GM12878 (cell line): ENCODE results near the gene MYO1H. TPM values are rescaled to one million over a fixed set of nuclear protein-coding genes. Genes with fewer than 3 reads are reported as not detected.
"Not testable (repeated sequence)": the region's sequence is repeated elsewhere in the genome, so short reads cannot be mapped to it uniquely, and the experiment has no call there.

Source experiments
- ATAC-seq: fragments of 200-7000 bp; cut with Tn5 transposase; 3 replicates; pipeline ENCODE4 v1.9.1; 2020; ENCODE audit warnings: mild to moderate bottlenecking, moderate library complexity
- BruUV-seq: library from RNA; stranded (reverse); fragments of 400-500 nt; replicated peaks from 2 replicates; lab custom pipeline; 2021; lab: Mats Ljungman, UMichigan
- CTCF ChIA-PET: fragments of 300-600 bp; sonication (Branson Sonifier 250); formaldehyde crosslinking; extraction: SDS; loops from one replicate; lab custom pipeline; 2021; ENCODE audit warnings: inconsistent platforms; lab: Yijun Ruan, JAX
- POLR2A ChIA-PET: fragments of 350-600 bp; formaldehyde crosslinking; extraction: SDS; loops from one replicate; lab custom pipeline; 2021; ENCODE audit warnings: inconsistent platforms; lab: Charles Lee
- RAD21 ChIA-PET: fragments of 300-600 bp; sonication (Branson Sonifier 250); formaldehyde crosslinking; loops from one replicate; lab custom pipeline; 2023; ENCODE audit warnings: antibody characterized with exemption; ENCODE audit not compliant: unreplicated experiment; lab: Charles Lee
- SMC1A ChIA-PET: fragments of 300-600 bp; sonication (Branson Sonifier 250); formaldehyde crosslinking; loops from one replicate; lab custom pipeline; 2023; ENCODE audit not compliant: unreplicated experiment, uncharacterized antibody; lab: Charles Lee
- DNase-seq: peaks from one replicate; pipeline ENCODE4 v3.0.0-alpha.2; 2011; ENCODE audit warnings: low read depth, low spot score
- FAIRE-seq: peaks from 3 replicates; lab custom pipeline; 2011; peaks lifted over from hg19 to GRCh38; lab: Jason Lieb, UNC
- H2AFZ ChIP-seq: 2 replicates; pipeline ENCODE4 v1.6.0; 2011; ENCODE audit warnings: low read depth, low read length, control low read depth; ENCODE audit not compliant: control insufficient read depth
- H3K27ac ChIP-seq: 2 replicates; pipeline ENCODE4 v1.5.1; 2011; ENCODE audit warnings: control low read depth; ENCODE audit not compliant: control insufficient read depth, insufficient read depth
- H3K27me3 ChIP-seq, 2 experiments: replicated peaks in 1 of 2; 2 replicates each; pipeline versions ENCODE4 v1.6.0 to v1.6.1; 2011; ENCODE audit warnings: low read length in 1 of 2; ENCODE audit not compliant: control insufficient read depth in 2 of 2, insufficient read depth in 2 of 2
- H3K36me3 ChIP-seq, 2 experiments: 2 replicates each; pipeline ENCODE4 v1.5.1; 2011; ENCODE audit warnings: low read length in 1 of 2; ENCODE audit not compliant: control insufficient read depth in 2 of 2, insufficient read depth in 2 of 2
- H3K4me1 ChIP-seq: 2 replicates; pipeline ENCODE4 v1.6.1; 2011; ENCODE audit warnings: mild to moderate bottlenecking, low read length, moderate library complexity, mixed read lengths; ENCODE audit not compliant: control insufficient read depth, insufficient read depth
- H3K4me2 ChIP-seq: 2 replicates; pipeline ENCODE4 v1.6.0; 2011; ENCODE audit warnings: control low read depth; ENCODE audit not compliant: control insufficient read depth, insufficient read depth
- H3K4me3 ChIP-seq: fragments of 200-600 bp; sonication (generic); 2 replicates; pipeline ENCODE4 v1.5.1; 2016
- H3K79me2 ChIP-seq: 2 replicates; pipeline ENCODE4 v1.6.0; 2011; ENCODE audit warnings: low read length; ENCODE audit not compliant: control insufficient read depth, insufficient read depth
- H3K9ac ChIP-seq: 2 replicates; pipeline ENCODE4 v1.8.0; 2011; ENCODE audit warnings: low read length, control low read depth, mixed read lengths; ENCODE audit not compliant: control insufficient read depth, insufficient read depth
- H3K9me3 ChIP-seq: replicated peaks from 3 replicates; pipeline ENCODE4 v1.5.1; 2011; ENCODE audit warnings: mild to moderate bottlenecking, low read length; ENCODE audit not compliant: control insufficient read depth, insufficient read depth
- H4K20me1 ChIP-seq: 2 replicates; pipeline ENCODE4 v1.6.0; 2011; ENCODE audit not compliant: control insufficient read depth, insufficient read depth
- EZH2 ChIP-seq: IDR thresholded peaks from 2 replicates; pipeline ENCODE4 v1.6.1; 2012; ENCODE audit warnings: low read depth, mild to moderate bottlenecking, control low read depth, inconsistent platforms, low read length, borderline replicate concordance; ENCODE audit not compliant: control insufficient read depth
- KAT2A ChIP-seq: conservative IDR thresholded peaks from 2 replicates; pipeline ENCODE4 v1.6.1; 2011; ENCODE audit warnings: low read depth, low read length; ENCODE audit not compliant: control insufficient read depth
- SUZ12 ChIP-seq: fragments of 200-600 bp; sonication (generic); IDR thresholded peaks from one replicate; pipeline ENCODE4 v1.6.1; 2018; ENCODE audit warnings: antibody characterized with exemption, mild to moderate bottlenecking; ENCODE audit not compliant: unreplicated experiment
- WGBS: methylation state at CpG from one replicate; pipeline ENCODE4 v1.1.6; 2016; ENCODE audit warnings: low lambda C conversion rate; ENCODE audit not compliant: insufficient replicate concordance, insufficient coverage; ENCODE audit errors: missing lambda C conversion rate; 5-methylcytosine and 5-hydroxymethylcytosine counted together
- in situ Hi-C: fragments of 300-500 bp; cut with MboI; formaldehyde crosslinking; loops from 9 replicates; pipeline ENCODE4 v1.14.3; 2018; ENCODE audit warnings: mixed read lengths
- intact Hi-C: fragments of 100-400 bp; cut with micrococcal nuclease; formaldehyde crosslinking; loops from one replicate; pipeline ENCODE4 v1.14.2; 2022; ENCODE audit not compliant: unreplicated experiment
- polyA plus RNA-seq, 11 experiments: library from polyadenylated mRNA; depleted of rRNA in 4 of 11; unstranded in 6 of 11; stranded (reverse) in 5 of 11; fragments of >200 nt; fragmentation: Nextera tagmentation in 4 of 11; fragmentation: Illumina TruSeq in 1 of 11; extraction: Ambion mirVana in 4 of 11; extraction: Trizol in 1 of 11; gene quantifications; 1 replicate in 1 of 11; 2 replicates in 10 of 11; pipeline versions ENCODE4 v1.2.1 to v1.2.3, GENCODE V29; 2011 to 2016; ENCODE audit warnings: inconsistent platforms in 2 of 11, missing spikeins in 2 of 11, low read depth in 1 of 11
- total RNA-seq, 4 experiments: library from RNA; depleted of rRNA in 3 of 4; stranded (reverse); fragments of >200 nt in 3 of 4; fragmentation: Illumina TruSeq in 1 of 4; extraction: Trizol in 1 of 4; gene quantifications; 2 replicates each; pipeline versions ENCODE4 v1.2.1 to v1.2.3, GENCODE V29; 2013 to 2021

MYO1H gene
- total and polyA plus RNA-seq, 10 of the 15 experiments (the other 5 are each of a cell fraction or from before 2014, with no cell fraction given): 0.05 TPM; not detected in 9

DNA sequence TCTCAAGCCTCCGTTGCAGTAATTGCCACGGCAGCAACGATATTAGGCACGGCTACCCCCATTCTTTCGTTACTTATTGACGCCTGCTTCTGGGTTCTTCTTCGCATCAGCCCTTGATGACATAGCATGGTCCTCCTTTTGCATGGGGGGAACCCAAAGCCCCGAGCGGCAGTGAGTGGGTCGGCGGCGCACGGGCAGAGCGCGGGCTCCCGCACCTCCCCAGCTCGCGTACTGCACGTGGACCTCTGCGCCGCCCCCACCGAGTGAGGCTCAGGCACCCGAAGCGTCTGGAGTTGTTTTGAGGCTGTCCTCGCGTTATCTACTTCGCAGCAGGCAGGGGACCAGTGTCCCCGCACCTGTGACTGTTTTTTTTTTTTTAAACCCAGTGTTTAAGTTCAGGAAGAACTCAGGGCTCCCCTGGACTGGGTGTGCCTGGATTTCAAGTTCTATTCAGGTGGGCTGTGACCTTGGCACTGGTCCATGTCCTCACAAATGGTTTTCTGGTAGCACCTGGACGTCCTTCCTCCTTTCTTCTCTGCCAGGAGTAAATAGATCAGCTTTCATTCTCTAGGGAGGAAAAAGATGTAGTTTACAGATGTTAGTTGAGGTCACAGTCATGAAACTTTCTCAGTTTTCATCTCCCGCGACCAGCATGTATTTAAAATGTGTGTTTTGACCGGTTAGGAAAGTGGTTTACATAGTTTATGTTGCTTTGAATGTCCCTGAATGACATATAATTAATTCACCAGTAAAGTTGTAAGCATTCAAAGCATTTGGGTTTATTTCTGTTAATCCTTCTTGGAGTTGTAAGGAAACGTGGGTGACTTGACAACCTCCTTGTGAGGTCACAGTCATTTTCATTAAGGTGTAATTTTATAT is 37.2 kb upstream of the MYO1H start:
- CTCF ChIA-PET: no interaction called here

DNA sequence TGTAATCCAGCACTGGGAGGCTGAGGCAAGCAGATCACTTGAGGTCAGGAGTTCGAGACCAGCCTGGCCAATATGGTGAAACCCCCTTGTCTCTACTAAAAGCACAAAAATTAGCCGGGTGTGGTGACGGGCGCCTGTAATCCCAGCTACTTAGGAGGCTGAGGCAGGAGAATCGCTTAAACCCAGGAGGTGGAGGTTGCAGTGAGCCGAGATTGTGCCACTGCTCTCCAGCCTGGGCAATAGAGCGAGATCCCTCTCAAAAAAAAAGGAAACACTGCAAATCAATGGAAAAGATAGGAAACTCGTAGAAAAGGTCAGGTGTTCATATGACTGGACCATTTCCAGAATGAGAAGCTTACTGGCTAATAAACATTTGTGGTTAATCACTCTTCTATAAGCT is 26.4 kb upstream of the MYO1H start:
- BruUV-seq, POLR2A ChIA-PET, H2AFZ ChIP-seq: not testable (repeated sequence)

More for the DNA sequence above, 37.2 kb upstream of the MYO1H start:
- in situ Hi-C loops: no loop called here
- ChIA-PET SMC1A (no interaction called here), RAD21 (no interaction called here), POLR2A (no interaction called here)
- no TSS peak for BruUV-seq
- no peak overlapping the region for H3K9ac ChIP-seq
- TF ChIP-seq SUZ12 (peak; percentile 84), EZH2 (0 out of 2 replicates have a peak, but pooled peaks have one; percentile 41), KAT2A (no peak)
- no peak overlapping the region for H2AFZ ChIP-seq
- no peaks in the 10 kb centered on the region for H4K20me1 ChIP-seq
- no peak overlapping the region for H3K27ac ChIP-seq
- H3K9me3 ChIP-seq: no peaks in the 10 kb centered on the region
- FAIRE-seq: no peak
- no peaks in the 10 kb centered on the region for H3K36me3 ChIP-seq
- H3K27me3 ChIP-seq: peaks cover 12 to 18% of the 10 kb centered on the region in 2 experiments
- no peak for DNase-seq
- WGBS: 11% methylated on average over 32 of the region's 33 CpGs
- H3K4me3 ChIP-seq: no peak overlapping the region
- H3K79me2 ChIP-seq: no peaks in the 10 kb centered on the region
- ATAC-seq: no peak
- H3K4me1 ChIP-seq: no peaks in the 10 kb centered on the region
- intact Hi-C loops: no loop called here
- H3K4me2 ChIP-seq: 0 out of 2 replicates have a peak overlapping the region, but pooled peaks have one; percentile 3

More for the DNA sequence above, 26.4 kb upstream of the MYO1H start:
- H4K20me1 ChIP-seq, H3K36me3 ChIP-seq, H3K79me2 ChIP-seq, H3K9me3 ChIP-seq, H3K4me1 ChIP-seq, H3K9ac ChIP-seq, RAD21 ChIA-PET, H3K4me2 ChIP-seq, DNase-seq, H3K27ac ChIP-seq, H3K4me3 ChIP-seq, in situ Hi-C loops, intact Hi-C loops, H3K27me3 ChIP-seq, ATAC-seq, SMC1A ChIA-PET, FAIRE-seq: not testable (repeated sequence)
- 40% methylated on average over 8 of the region's 8 CpGs for WGBS
- CTCF ChIA-PET: interaction anchor here (1.2 kb wide), 1 partner anchor 64 kb away, joined by 3 read pairs; no protein-coding TSS in a partner anchor
